ENCODE measurements around the gene C5. TPM values are rescaled to one million over a fixed set of nuclear protein-coding genes. Genes with fewer than 3 reads are reported as not detected.

C5 gene
- polyA plus RNA-seq, 10 donors, result 5.6 to 12.3 (median 9.1) TPM

GRCh38 chr9:120942186-120943001, 107.7 kb downstream of the C5 start:
- DNase-seq, result peak in 1 of 3 donors; percentile 47

GRCh38 chr9:120941046-120941770, 108.9 kb downstream of the C5 start:
- no peak for DNase-seq

- DNase-seq, result no peak
These were observed 109.5 kb downstream of the C5 start for GRCh38 chr9:120940573-120940972.

- no peak for DNase-seq
These were observed 111.2 kb downstream of the C5 start for GRCh38 chr9:120938851-120939250.

GRCh38 chr9:120937596-120937995, 112.5 kb downstream of the C5 start:
- DNase-seq, result peak in 2 of 3 donors; percentile 26 to 65

GRCh38 chr9:120937127-120937526, 112.9 kb downstream of the C5 start:
- peak; percentile 26 to 76 (median 55) for DNase-seq

- DNase-seq, result no peak
These were observed 113.3 kb downstream of the C5 start for GRCh38 chr9:120936764-120937122.

GRCh38 chr9:120936011-120936763, 113.9 kb downstream of the C5 start:
- peak; percentile 95 to 97 (median 95) for DNase-seq

- peak; percentile 88 to 91 (median 90) for DNase-seq
These were observed 114.7 kb downstream of the C5 start for GRCh38 chr9:120935383-120935857.

GRCh38 chr9:120934281-120934680, 115.8 kb downstream of the C5 start:
- peak in 1 of 3 donors; percentile 47 for DNase-seq

- no peak for DNase-seq
These were observed 116.6 kb downstream of the C5 start for GRCh38 chr9:120933310-120934055.

- DNase-seq, result no peak
These were observed 117.8 kb downstream of the C5 start for GRCh38 chr9:120932086-120932823.

GRCh38 chr9:120931231-120932085, 118.6 kb downstream of the C5 start:
- DNase-seq, result peak; percentile 33 to 68 (median 47)

- no peak for DNase-seq
These were observed 120.8 kb downstream of the C5 start for GRCh38 chr9:120929229-120929791.

GRCh38 chr9:120928483-120929228, 121.4 kb downstream of the C5 start:
- DNase-seq, result peak; percentile 35 to 87 (median 73)

GRCh38 chr9:120928015-120928482, 122.0 kb downstream of the C5 start:
- DNase-seq, result no peak

- DNase-seq, result no peak
These were observed 122.6 kb downstream of the C5 start for GRCh38 chr9:120927269-120928014.
